MCF 10A (cell line): ENCODE measurements around the gene LOX. TPM values are rescaled to one million over a fixed set of nuclear protein-coding genes. Genes with fewer than 3 reads are reported as not detected.

Experiments
- BruUV-seq: library from RNA; stranded (reverse); fragments of 400-500 nt; replicated peaks from 2 replicates; lab custom pipeline; 2021; lab: Mats Ljungman, UMichigan
- CTCF ChIA-PET: fragments of 300-600 bp; sonication (Branson Sonifier 250); formaldehyde crosslinking; extraction: SDS; loops from one replicate; lab custom pipeline; 2021; ENCODE audit warnings: antibody characterized with exemption, inconsistent platforms; lab: Yijun Ruan, JAX
- POLR2A ChIA-PET: fragments of 300-600, 350-650 bp; sonication (Branson Sonifier 250); formaldehyde crosslinking; extraction: SDS; loops from one replicate; lab custom pipeline; 2020; ENCODE audit warnings: antibody characterized with exemption, inconsistent platforms; lab: Yijun Ruan, JAX
- DNase-seq: peaks from one replicate; pipeline ENCODE4 v3.0.0-alpha.2; 2018; ENCODE audit not compliant: unreplicated experiment
- H3K27ac Mint-ChIP-seq: one replicate; pipeline ENCODE4 v1.8.0; 2022; ENCODE audit warnings: mild to moderate bottlenecking, low read depth, mixed read lengths; ENCODE audit not compliant: unreplicated experiment
- H3K27me3 Mint-ChIP-seq: one replicate; pipeline ENCODE4 v1.8.0; 2022; ENCODE audit warnings: mixed read lengths; ENCODE audit not compliant: insufficient read depth, unreplicated experiment
- H3K36me3 Mint-ChIP-seq: one replicate; pipeline ENCODE4 v1.8.0; 2022; ENCODE audit warnings: mild to moderate bottlenecking, moderate library complexity, mixed read lengths; ENCODE audit not compliant: insufficient read depth, unreplicated experiment
- H3K4me1 Mint-ChIP-seq: one replicate; pipeline ENCODE4 v1.8.0; 2022; ENCODE audit warnings: mixed read lengths; ENCODE audit not compliant: insufficient read depth, unreplicated experiment
- H3K4me3 Mint-ChIP-seq: one replicate; pipeline ENCODE4 v1.8.0; 2022; ENCODE audit warnings: mild to moderate bottlenecking, moderate library complexity, mixed read lengths; ENCODE audit not compliant: unreplicated experiment
- H3K9me3 Mint-ChIP-seq: one replicate; pipeline ENCODE4 v1.8.0; 2022; ENCODE audit warnings: mixed read lengths; ENCODE audit not compliant: unreplicated experiment
- intact Hi-C: fragments of 100-400 bp; cut with micrococcal nuclease; formaldehyde crosslinking; loops from 2 replicates; pipeline ENCODE4 v1.14.1; 2022
- total RNA-seq: library from RNA; stranded (reverse); gene quantifications from 2 replicates; pipeline ENCODE4 v1.2.3, GENCODE V29; 2022
- TF ChIP-seq, protein P1 (sequence below): fragments of 200-600 bp; IDR thresholded peaks from one replicate; pipeline ENCODE4 v1.8.0; 2022; ENCODE audit warnings: antibody characterized with exemption, mild to moderate bottlenecking; ENCODE audit not compliant: unreplicated experiment

LOX gene
- total RNA-seq, 1 experiment from 2014 or later: 10.7 TPM

DNA sequence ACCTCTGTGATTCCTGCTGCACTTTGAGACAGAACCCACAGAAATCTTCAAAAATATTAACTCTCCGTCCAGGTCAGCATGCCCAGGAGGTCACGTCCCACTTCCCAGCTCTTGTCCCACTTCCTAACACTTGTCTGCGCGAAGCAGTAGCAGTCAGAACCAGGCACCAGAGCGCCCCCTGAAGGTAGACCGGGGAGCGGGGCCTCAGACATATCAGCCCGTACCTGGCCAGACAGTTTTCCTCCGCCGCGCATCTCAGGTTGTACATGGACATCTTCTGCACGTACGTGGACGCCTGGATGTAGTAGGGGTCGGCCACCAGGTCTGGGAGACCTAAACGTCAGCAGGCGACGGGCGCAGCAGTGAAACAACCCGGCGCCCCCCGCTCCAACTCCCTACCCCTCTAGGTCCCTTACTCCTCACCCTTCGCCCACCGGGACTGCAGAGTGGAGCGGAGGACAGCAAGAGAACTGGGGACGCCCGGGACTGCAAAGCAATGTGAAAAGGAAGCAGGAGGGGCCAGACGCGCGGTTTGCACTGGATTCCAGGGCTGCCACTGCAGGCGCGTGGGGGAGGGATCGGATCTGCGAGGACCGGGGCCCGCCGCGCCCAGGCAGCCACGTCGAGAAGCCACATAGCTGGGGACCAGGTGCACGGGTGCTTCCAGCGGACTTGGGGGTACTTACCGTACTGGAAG is 1.2 kb downstream of the LOX start:
- H3K27me3 Mint-ChIP-seq: no peaks in the 10 kb centered on the region
- peak; percentile 94 for DNase-seq
- POLR2A ChIA-PET: interaction anchor here (0.6 to 4.1 kb wide), 33 partner anchors 10 to 1821 kb away, joined by 3 to 84 read pairs (median 4); partner anchors contain the start of genes SRFBP1 and ZNF474
- no TSS peak for BruUV-seq
- H3K4me3 Mint-ChIP-seq: peak overlapping the region; percentile 94
- intact Hi-C loops: loop anchor here (1.0 kb wide), 2 partner anchors 108 to 115 kb away; no protein-coding TSS in a partner anchor
- peaks cover 21% of the 10 kb centered on the region for H3K36me3 Mint-ChIP-seq
- H3K4me1 Mint-ChIP-seq: peaks cover 24% of the 10 kb centered on the region
- TF ChIP-seq, protein P1, sequence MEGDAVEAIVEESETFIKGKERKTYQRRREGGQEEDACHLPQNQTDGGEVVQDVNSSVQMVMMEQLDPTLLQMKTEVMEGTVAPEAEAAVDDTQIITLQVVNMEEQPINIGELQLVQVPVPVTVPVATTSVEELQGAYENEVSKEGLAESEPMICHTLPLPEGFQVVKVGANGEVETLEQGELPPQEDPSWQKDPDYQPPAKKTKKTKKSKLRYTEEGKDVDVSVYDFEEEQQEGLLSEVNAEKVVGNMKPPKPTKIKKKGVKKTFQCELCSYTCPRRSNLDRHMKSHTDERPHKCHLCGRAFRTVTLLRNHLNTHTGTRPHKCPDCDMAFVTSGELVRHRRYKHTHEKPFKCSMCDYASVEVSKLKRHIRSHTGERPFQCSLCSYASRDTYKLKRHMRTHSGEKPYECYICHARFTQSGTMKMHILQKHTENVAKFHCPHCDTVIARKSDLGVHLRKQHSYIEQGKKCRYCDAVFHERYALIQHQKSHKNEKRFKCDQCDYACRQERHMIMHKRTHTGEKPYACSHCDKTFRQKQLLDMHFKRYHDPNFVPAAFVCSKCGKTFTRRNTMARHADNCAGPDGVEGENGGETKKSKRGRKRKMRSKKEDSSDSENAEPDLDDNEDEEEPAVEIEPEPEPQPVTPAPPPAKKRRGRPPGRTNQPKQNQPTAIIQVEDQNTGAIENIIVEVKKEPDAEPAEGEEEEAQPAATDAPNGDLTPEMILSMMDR: peak; percentile 96
- peak overlapping the region; percentile 74 for H3K27ac Mint-ChIP-seq
- no peaks in the 10 kb centered on the region for H3K9me3 Mint-ChIP-seq
- CTCF ChIA-PET: interaction anchor here (0.5 to 4.9 kb wide), 58 partner anchors 8 to 1911 kb away, joined by 3 to 63 read pairs (median 5); partner anchors contain the start of gene SRFBP1

- CTCF ChIA-PET: interaction anchor here (0.5 to 4.9 kb wide), 47 partner anchors 8 to 1910 kb away, joined by 3 to 63 read pairs (median 5); partner anchors contain the start of gene SRFBP1
- Mint-ChIP-seq H3K4me1 (peaks cover 24% of the 10 kb centered on the region), H3K27me3 (no peaks in the 10 kb centered on the region), H3K9me3 (no peaks in the 10 kb centered on the region), H3K4me3 (peak overlapping the region; percentile 94), H3K27ac (peak overlapping the region; percentile 74), H3K36me3 (peaks cover 21% of the 10 kb centered on the region)
- POLR2A ChIA-PET: interaction anchor here (0.6 to 4.1 kb wide), 23 partner anchors 10 to 1820 kb away, joined by 3 to 84 read pairs (median 4); partner anchors contain the start of gene SRFBP1
- TF ChIP-seq, protein P1: no peak
- intact Hi-C loops: loop anchor here (1.0 kb wide), 2 partner anchors 107 to 114 kb away; no protein-coding TSS in a partner anchor
- DNase-seq: peak; percentile 73
- BruUV-seq: no TSS peak
These were observed 2.0 kb downstream of the LOX start for GRCh38 chr5:122076050-122076461.

DNA sequence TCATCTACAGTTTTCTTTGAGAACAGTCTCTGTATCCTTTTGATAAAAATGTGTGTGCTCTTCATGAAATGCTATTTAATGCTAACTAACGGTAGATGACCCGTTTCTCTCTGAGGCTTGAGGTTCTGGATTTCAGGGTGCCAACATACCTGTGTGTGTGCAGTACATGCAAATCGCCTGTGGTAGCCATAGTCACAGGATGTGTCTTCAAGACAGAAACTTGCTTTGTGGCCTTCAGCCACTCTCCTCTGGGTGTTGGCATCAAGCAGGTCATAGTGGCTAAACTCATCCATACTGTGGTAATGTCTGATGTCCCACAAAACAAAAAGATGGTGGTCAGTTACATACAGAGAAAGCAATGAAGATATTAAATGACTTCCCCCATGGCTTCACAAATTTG is 4.2 kb downstream of the LOX start:
- no TSS peak for BruUV-seq
- Mint-ChIP-seq H3K27me3 (no peaks in the 10 kb centered on the region), H3K4me3 (no peak overlapping the region), H3K27ac (no peak overlapping the region), H3K36me3 (peaks cover 34% of the 10 kb centered on the region), H3K9me3 (no peaks in the 10 kb centered on the region), H3K4me1 (peaks cover 19% of the 10 kb centered on the region)
- ChIA-PET CTCF (no interaction called here), POLR2A (no interaction called here)
- DNase-seq: no peak
- intact Hi-C loops: no loop called here
- TF ChIP-seq, protein P1: no peak

GRCh38 chr5:122073018-122073417 is 5.0 kb downstream of the LOX start:
- H3K27ac Mint-ChIP-seq: no peak overlapping the region

More at GRCh38 chr5:122073018-122073417, 5.0 kb downstream of the LOX start:
- intact Hi-C loops: no loop called here
- ChIA-PET POLR2A (interaction anchor here (1.2 kb wide), 1 partner anchor 19 kb away, joined by 3 read pairs; no protein-coding TSS in a partner anchor), CTCF (interaction anchor here (0.5 to 1.3 kb wide), 6 partner anchors 11 to 122 kb away, joined by 3 to 5 read pairs (median 3); no protein-coding TSS in a partner anchor)
- Mint-ChIP-seq H3K27me3 (no peaks in the 10 kb centered on the region), H3K9me3 (no peaks in the 10 kb centered on the region), H3K4me1 (peaks cover 11% of the 10 kb centered on the region), H3K36me3 (peaks cover 39% of the 10 kb centered on the region), H3K4me3 (no peak overlapping the region)
- DNase-seq: no peak
- TF ChIP-seq, protein P1: no peak
- no TSS peak for BruUV-seq
